Left cardiac atrium (tissue), 4 donors: ENCODE measurements around the gene SORCS2. TPM values are rescaled to one million over a fixed set of nuclear protein-coding genes. Genes with fewer than 3 reads are reported as not detected.

Experiments used
- ATAC-seq, 2 donors: fragments of 200-7000 bp; cut with Tn5 transposase; one replicate each; pipeline ENCODE4 v1.9.1; 2020; ENCODE audit warnings: mild to moderate bottlenecking in 2 of 2, moderate library complexity in 2 of 2
- DNase-seq: peaks from one replicate; pipeline ENCODE4 v3.0.0-alpha.2; 2020
- intact Hi-C, 2 donors: fragments of 100-400 bp; cut with DNase I; formaldehyde crosslinking; loops; one replicate each; pipeline versions ENCODE4 v1.14.1 to v1.15.1; 2022 to 2023
- total RNA-seq, 2 donors: library from RNA; stranded (reverse); fragmentation: NEBNext Ultra II Directional; extraction: Animal tissue kit (Norgen Biotek cat#: 25700); gene quantifications; one replicate each; pipeline ENCODE4 v1.2.1, GENCODE V29; 2021
- donor health status: DM: no; HTN: yes; CAD: no.
- donor health status: DM: no; HTN: yes; CAD: no; lungs with severe emphysema.
- donor health status: DM: yes; HTN: yes; CAD: no.
- donor health status: Dilated cardiomyopathy.

SORCS2 gene
- total RNA-seq, 2 donors from 2014 or later = 2.4 to 2.6 TPM

GRCh38 chr4:7762376-7763030 is 570.2 kb downstream of the SORCS2 start:
- DNase-seq = no peak
- no peak for ATAC-seq
- intact Hi-C loops = loop anchor here (5.0 kb wide), 2 partner anchors 40 to 225 kb away; no protein-coding TSS in a partner anchor

DNA sequence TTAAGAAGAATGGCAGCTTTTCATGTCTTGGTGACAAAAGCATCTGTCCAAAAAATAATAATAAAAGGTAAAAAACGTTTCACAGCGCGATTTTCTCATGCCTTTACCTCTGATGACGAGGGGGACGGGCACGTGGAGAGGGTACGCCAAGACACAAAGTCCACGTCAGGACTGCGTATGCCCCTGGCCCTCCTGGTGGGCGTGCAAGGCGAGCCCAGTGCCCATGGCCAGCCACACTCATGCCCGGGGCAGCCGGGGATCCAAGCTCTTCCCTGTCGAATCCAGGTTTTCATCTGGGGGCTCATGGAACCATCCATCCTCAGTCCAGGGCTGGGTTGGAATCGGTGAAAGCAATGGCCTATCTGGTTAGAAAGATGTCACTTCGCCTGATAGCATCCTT is 570.8 kb downstream of the SORCS2 start:
- DNase-seq = peak; percentile 17

DNA sequence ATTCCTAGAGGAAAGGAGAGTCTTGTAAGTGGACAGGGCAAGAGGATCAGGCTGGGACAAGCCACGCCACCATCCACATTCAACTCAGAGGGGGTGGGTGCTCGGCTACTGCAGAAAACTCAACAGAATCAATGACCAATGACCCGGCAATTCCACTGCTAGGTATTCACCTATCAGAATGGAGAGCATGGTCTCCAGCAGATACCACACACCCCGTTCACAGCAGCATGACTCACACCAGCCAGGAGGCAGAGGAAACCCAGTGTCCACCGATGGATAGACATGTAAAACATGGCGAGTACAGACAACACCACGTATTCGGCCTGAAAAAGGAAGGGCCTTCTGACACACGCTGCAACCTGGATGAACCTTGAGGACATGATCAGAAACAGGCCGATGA is 571.5 kb downstream of the SORCS2 start:
- intact Hi-C loops = loop anchor here (5.0 kb wide), 2 partner anchors 39 to 224 kb away; no protein-coding TSS in a partner anchor
- DNase-seq (peak; percentile 15), ATAC-seq (no peak)

More for the DNA sequence above, 570.8 kb downstream of the SORCS2 start:
- intact Hi-C loops = loop anchor here (5.0 kb wide), 2 partner anchors 39 to 224 kb away; no protein-coding TSS in a partner anchor
- no peak for ATAC-seq

- DNase-seq (no peak), ATAC-seq (no peak)
- intact Hi-C loops = loop anchor here (5.0 kb wide), 2 partner anchors 38 to 223 kb away; no protein-coding TSS in a partner anchor
Measured at GRCh38 chr4:7764466-7764865, 572.1 kb downstream of the SORCS2 start.

DNA sequence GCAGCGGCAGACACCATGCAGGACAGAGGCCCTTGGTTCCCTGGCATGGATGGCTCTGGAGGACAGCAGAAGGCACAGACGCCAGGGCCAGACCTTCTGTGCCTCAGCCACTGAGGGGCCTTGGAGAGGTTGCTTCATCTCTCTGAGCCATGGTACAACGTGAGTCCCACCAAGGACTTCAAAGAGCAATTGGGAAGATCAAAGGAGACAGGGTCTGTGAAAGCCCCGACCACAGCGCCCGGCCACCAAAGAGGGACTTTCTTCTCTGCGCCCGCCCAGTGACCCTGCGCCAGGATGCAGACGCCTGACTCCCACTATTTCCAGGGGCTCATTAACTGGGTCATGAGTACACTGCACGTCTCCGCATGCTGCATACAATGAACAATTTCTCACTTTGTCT is 573.3 kb downstream of the SORCS2 start:
- DNase-seq = peak; percentile 8
- ATAC-seq = no peak
- intact Hi-C loops = no loop called here

DNA sequence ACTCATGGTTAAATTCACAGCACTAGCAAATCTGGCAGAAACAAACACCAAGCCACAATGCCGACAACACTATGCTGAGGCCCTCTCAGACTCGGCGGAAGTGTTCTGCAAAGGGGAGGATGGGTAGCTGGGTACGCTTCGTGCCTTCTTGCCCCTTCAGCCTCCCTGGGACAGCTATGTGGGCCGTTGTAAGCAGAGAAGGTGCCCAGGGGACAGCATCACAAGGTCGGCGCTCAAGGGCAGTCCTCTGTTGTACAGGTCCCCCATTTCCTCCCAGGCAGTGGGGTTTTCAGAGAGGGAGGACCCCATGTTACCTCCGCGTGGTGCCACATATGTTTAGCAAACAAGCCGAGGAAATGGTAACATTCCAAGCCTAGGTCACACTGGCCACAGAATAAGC is 573.7 kb downstream of the SORCS2 start:
- intact Hi-C loops = no loop called here
- DNase-seq (peak; percentile 12), ATAC-seq (no peak)

GRCh38 chr4:7766661-7767345 is 574.5 kb downstream of the SORCS2 start:
- intact Hi-C loops = no loop called here
- peak; percentile 37 to 38 for ATAC-seq
- no peak for DNase-seq

DNA sequence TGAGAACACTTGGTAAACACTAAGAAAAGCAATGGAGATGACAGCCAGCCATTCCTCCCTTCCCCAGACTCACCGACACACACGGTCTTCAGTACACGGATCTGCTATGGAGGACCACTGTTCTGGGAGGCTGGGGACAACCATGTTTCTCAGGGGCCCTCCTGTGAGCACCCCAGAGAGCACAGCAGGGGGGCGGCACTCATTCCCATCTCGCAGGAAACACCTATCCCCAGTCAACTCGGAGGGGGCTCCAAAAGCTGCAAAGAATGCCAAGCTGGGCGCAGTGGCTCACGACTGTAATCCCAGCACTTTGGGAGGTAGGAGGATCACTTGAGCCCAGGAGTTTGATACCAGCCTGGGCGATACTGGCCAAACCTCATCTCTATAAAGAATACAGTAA is 575.2 kb downstream of the SORCS2 start:
- intact Hi-C loops = no loop called here
- no peak for DNase-seq
- ATAC-seq = no peak

DNA sequence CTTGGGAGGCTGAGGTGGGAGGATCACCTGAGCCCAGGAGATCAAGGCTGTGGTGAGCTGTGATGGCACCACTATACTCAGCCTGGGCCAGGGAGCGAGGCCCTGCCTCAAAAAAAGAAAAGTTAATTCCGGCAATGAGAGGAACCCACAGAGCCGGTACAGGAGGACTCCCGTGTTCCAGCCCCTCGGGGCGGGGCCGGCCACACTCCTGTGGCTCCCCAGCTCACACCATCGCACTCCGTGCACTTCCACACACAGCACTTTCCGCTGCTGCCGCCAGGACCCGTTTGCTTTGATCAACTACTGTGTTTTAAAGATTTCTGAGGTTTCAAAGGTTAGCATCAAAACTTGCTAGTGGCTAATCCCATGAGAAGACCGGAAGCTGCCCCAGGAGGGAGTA is 575.6 kb downstream of the SORCS2 start:
- DNase-seq = no peak
- no peak for ATAC-seq
- intact Hi-C loops = no loop called here

DNA sequence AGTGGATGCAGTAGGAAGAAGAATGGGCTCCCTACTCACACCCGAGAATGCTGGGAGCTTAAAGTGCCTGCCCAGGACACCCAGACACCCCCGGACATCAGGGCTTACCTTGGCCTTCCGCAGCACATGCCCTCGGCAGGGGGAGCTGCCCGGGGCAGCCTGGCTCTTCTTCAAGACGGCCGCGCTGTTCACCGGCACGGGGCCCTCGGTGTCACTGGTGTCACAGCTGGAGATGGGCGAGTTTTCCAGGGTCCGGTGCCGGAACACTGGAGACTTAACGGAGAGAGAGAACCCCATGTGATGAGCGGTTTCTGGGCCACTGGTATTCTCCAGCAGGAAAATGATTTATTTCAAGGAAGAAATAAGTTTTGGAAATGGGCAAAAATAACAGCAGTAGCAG is 576.4 kb downstream of the SORCS2 start:
- intact Hi-C loops = no loop called here
- DNase-seq (no peak), ATAC-seq (no peak)

GRCh38 chr4:7769396-7770223 is 577.3 kb downstream of the SORCS2 start:
- no peak for ATAC-seq

GRCh38 chr4:7770224-7771050 is 578.1 kb downstream of the SORCS2 start:
- peak in 1 of 2 donors; percentile 49 for ATAC-seq
- intact Hi-C loops = no loop called here
- no peak for DNase-seq

More at GRCh38 chr4:7769396-7770223, 577.3 kb downstream of the SORCS2 start:
- no peak for DNase-seq
- intact Hi-C loops = no loop called here

- ATAC-seq (no peak), DNase-seq (no peak)
- intact Hi-C loops = no loop called here
Measured at GRCh38 chr4:7771056-7771455, 578.7 kb downstream of the SORCS2 start.

GRCh38 chr4:7771541-7772507 is 579.5 kb downstream of the SORCS2 start:
- intact Hi-C loops = no loop called here
- ATAC-seq = no peak
- DNase-seq = no peak

DNA sequence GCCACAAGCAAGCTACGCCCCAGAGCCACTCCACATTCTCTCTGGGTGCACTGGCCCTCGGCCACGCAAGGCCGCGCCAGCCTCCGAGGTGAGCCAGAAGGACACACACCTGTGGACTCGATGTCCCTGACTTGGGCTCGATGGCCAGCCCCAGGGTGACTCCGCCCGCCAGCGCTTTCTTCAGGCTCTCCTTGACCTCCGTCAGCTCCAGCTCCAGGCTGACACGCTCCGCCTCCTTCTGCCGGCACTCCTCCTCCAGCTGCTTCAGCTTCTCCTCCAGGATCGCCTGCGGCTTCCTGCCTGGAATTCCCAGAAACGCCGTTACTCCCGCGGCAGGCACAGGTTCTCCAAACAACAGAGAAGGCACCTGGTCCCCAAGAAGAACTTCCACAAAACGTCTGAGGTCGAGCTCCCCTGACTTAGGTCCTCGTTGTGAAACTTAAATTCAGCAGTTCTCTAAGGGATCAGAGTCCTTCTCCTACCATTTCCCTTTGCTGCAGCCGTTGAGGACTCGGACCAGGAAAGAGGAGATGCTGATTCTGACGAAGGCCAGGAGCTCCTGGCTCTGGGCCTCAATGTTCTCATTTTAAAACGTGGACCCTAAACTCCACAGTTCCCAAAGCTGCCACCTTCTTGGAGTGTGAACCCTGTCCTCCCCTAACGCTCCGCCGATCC is 580.5 kb downstream of the SORCS2 start:
- ATAC-seq (peak; percentile 80 to 81), DNase-seq (peak; percentile 58)
- intact Hi-C loops = no loop called here

DNA sequence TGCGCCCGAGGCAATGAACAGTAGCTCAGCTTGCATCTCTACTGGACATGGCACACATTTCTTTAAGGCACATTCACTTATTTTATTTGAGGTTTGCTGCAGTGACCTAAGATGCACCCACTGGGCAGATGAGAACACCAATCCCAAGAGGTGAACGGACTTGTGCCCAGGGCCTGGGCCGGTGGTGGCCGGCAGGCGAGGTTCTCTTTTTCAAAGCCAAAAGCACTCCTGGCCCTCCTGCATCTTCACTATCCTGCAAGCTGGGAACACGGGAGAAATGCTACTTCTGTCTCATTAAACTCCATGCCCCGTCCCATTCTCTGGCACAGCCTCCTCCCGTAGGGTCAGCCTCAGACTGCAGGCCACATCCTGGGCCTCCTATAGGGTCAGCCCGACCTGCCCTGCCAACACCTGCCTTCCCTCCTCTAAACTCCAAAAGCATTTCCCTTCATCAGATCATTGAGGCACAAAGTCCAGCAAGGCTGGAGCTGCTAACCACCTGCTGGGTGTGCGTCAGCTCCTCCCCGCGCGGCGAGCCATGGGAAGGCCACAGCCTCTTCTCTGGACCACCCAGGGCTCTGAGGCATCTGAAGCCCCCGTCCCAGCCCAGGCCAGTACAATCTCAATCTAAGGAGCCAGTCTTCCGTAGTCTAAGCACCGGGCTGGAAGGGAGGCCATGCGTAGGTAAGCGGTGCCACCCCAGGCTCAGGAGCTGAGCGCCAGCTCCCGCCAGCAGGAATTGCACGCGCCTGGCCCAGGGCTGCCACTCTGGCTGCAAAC is 581.3 kb downstream of the SORCS2 start:
- ATAC-seq (no peak), DNase-seq (no peak)
- intact Hi-C loops = no loop called here
